Measurements from ENCODE around the gene AFF3.

The AFF3 gene

GRCh38 chr2:99636144-99637034, 506.0 kb downstream of the AFF3 start:
- DNase-seq (ENCODE audit: low read depth in 2 of 2) = no peak

- DNase-seq (ENCODE audit: low read depth in 2 of 2) = no peak
These were observed 506.7 kb downstream of the AFF3 start for GRCh38 chr2:99635710-99636109.

- no peak for DNase-seq (ENCODE audit: low read depth in 2 of 2)
These were observed 508.2 kb downstream of the AFF3 start for GRCh38 chr2:99634234-99634633.

- no peak for DNase-seq (ENCODE audit: low read depth in 2 of 2)
These were observed 510.7 kb downstream of the AFF3 start for GRCh38 chr2:99631700-99632099.

GRCh38 chr2:99629320-99629719, 513.1 kb downstream of the AFF3 start:
- DNase-seq (ENCODE audit: low read depth in 2 of 2) = no peak

GRCh38 chr2:99626158-99626557, 516.2 kb downstream of the AFF3 start:
- DNase-seq (ENCODE audit: low read depth in 2 of 2) = no peak

GRCh38 chr2:99624677-99625076, 517.7 kb downstream of the AFF3 start:
- no peak for DNase-seq (ENCODE audit: low read depth in 2 of 2)

- DNase-seq (ENCODE audit: low read depth in 2 of 2) = no peak
These were observed 518.8 kb downstream of the AFF3 start for GRCh38 chr2:99623613-99624012.

- no peak for DNase-seq (ENCODE audit: low read depth in 2 of 2)
These were observed 519.4 kb downstream of the AFF3 start for GRCh38 chr2:99623035-99623434.

- DNase-seq (ENCODE audit: low read depth in 2 of 2) = no peak
These were observed 519.9 kb downstream of the AFF3 start for GRCh38 chr2:99622534-99622933.

GRCh38 chr2:99621774-99622173, 520.6 kb downstream of the AFF3 start:
- no peak for DNase-seq (ENCODE audit: low read depth in 2 of 2)

GRCh38 chr2:99621106-99621505, 521.3 kb downstream of the AFF3 start:
- no peak for DNase-seq (ENCODE audit: low read depth in 2 of 2)

GRCh38 chr2:99619151-99619550, 523.2 kb downstream of the AFF3 start:
- no peak for DNase-seq (ENCODE audit: low read depth in 2 of 2)

- DNase-seq (ENCODE audit: low read depth in 2 of 2) = no peak
These were observed 523.8 kb downstream of the AFF3 start for GRCh38 chr2:99618579-99619097.

GRCh38 chr2:99617811-99618210, 524.6 kb downstream of the AFF3 start:
- no peak for DNase-seq (ENCODE audit: low read depth in 2 of 2)

- no peak for DNase-seq (ENCODE audit: low read depth in 2 of 2)
These were observed 527.1 kb downstream of the AFF3 start for GRCh38 chr2:99615247-99615771.

GRCh38 chr2:99613980-99614379, 528.4 kb downstream of the AFF3 start:
- DNase-seq (ENCODE audit: low read depth in 2 of 2) = no peak

- no peak for DNase-seq (ENCODE audit: low read depth in 2 of 2)
These were observed 530.6 kb downstream of the AFF3 start for GRCh38 chr2:99611786-99612185.

GRCh38 chr2:99611034-99611433, 531.4 kb downstream of the AFF3 start:
- DNase-seq (ENCODE audit: low read depth in 2 of 2) = no peak

GRCh38 chr2:99609851-99610381, 532.5 kb downstream of the AFF3 start:
- no peak for DNase-seq (ENCODE audit: low read depth in 2 of 2)

GRCh38 chr2:99608861-99609260, 533.5 kb downstream of the AFF3 start:
- DNase-seq (ENCODE audit: low read depth in 2 of 2) = no peak

GRCh38 chr2:99607861-99608491, 534.4 kb downstream of the AFF3 start:
- DNase-seq (ENCODE audit: low read depth in 2 of 2) = no peak

GRCh38 chr2:99607454-99607853, 534.9 kb downstream of the AFF3 start:
- no peak for DNase-seq (ENCODE audit: low read depth in 2 of 2)

Measured in stimulated activated CD4-positive, alpha-beta T cell treated with anti-CD3 and anti-CD28 coated beads, Interleukin-4, amount 100 ng/mL, for 48 hours (primary cell).